Astrocyte (in vitro differentiated cells and primary cell): ENCODE results near the gene PDE7B. TPM values are rescaled to one million over a fixed set of nuclear protein-coding genes. Genes with fewer than 3 reads are reported as not detected.

ENCODE experiments used
- DNase-seq: peaks from one replicate; pipeline ENCODE4 v3.0.0-alpha.2; 2010; ENCODE audit warnings: low read depth
- FAIRE-seq: peaks from 2 replicates; lab custom pipeline; 2011; peaks lifted over from hg19 to GRCh38; lab: Jason Lieb, UNC
- H2AFZ ChIP-seq: 2 replicates; pipeline ENCODE4 v1.6.0; 2012; ENCODE audit warnings: low read depth, low read length, inconsistent platforms
- H3K27ac ChIP-seq: 2 replicates; pipeline ENCODE4 v1.5.1; 2011; ENCODE audit warnings: low read depth, low read length, inconsistent platforms
- H3K27me3 ChIP-seq: 2 replicates; pipeline ENCODE4 v1.6.0; 2011; ENCODE audit warnings: low read length, inconsistent platforms; ENCODE audit not compliant: insufficient read depth
- H3K36me3 ChIP-seq: 2 replicates; pipeline ENCODE4 v1.5.1; 2011; ENCODE audit warnings: low read length, inconsistent platforms; ENCODE audit not compliant: insufficient read depth
- H3K4me1 ChIP-seq: 2 replicates; pipeline ENCODE4 v1.5.1; 2011; ENCODE audit warnings: low read length, inconsistent platforms; ENCODE audit not compliant: insufficient read depth
- H3K4me2 ChIP-seq: 2 replicates; pipeline ENCODE4 v1.6.0; 2012; ENCODE audit warnings: low read length, inconsistent platforms
- H3K4me3 ChIP-seq: 2 replicates; pipeline ENCODE4 v1.5.1; 2011; ENCODE audit warnings: low read depth, mild to moderate bottlenecking, low read length, inconsistent platforms; ENCODE audit not compliant: insufficient read depth
- H3K79me2 ChIP-seq: 2 replicates; pipeline ENCODE4 v1.6.0; 2012; ENCODE audit warnings: mild to moderate bottlenecking, low read length, inconsistent platforms; ENCODE audit not compliant: insufficient read depth
- H3K9ac ChIP-seq: 2 replicates; pipeline ENCODE4 v1.6.0; 2012; ENCODE audit warnings: mild to moderate bottlenecking, low read length, inconsistent platforms
- H3K9me3 ChIP-seq: 2 replicates; pipeline ENCODE4 v1.5.1; 2012; ENCODE audit warnings: low read depth, mild to moderate bottlenecking, low read length, inconsistent platforms; ENCODE audit not compliant: insufficient read depth
- H4K20me1 ChIP-seq: 2 replicates; pipeline ENCODE4 v1.6.0; 2012; ENCODE audit warnings: low read length, inconsistent platforms; ENCODE audit not compliant: insufficient read depth
- H3K27ac Mint-ChIP-seq: one replicate; pipeline ENCODE4 v1.8.0; 2021; ENCODE audit warnings: mild to moderate bottlenecking, mixed read lengths; ENCODE audit not compliant: unreplicated experiment
- H3K27me3 Mint-ChIP-seq: one replicate; pipeline ENCODE4 v1.8.0; 2021; ENCODE audit warnings: low read depth, mixed read lengths; ENCODE audit not compliant: unreplicated experiment
- H3K36me3 Mint-ChIP-seq: one replicate; pipeline ENCODE4 v1.8.0; 2021; ENCODE audit warnings: low read depth, mixed read lengths; ENCODE audit not compliant: unreplicated experiment
- H3K4me1 Mint-ChIP-seq: one replicate; pipeline ENCODE4 v1.8.0; 2021; ENCODE audit warnings: low read depth, mixed read lengths; ENCODE audit not compliant: unreplicated experiment
- H3K4me3 Mint-ChIP-seq: one replicate; pipeline ENCODE4 v1.8.0; 2021; ENCODE audit warnings: mild to moderate bottlenecking, moderate library complexity, mixed read lengths; ENCODE audit not compliant: unreplicated experiment
- H3K9me3 Mint-ChIP-seq: one replicate; pipeline ENCODE4 v1.8.0; 2021; ENCODE audit warnings: mild to moderate bottlenecking, mixed read lengths; ENCODE audit not compliant: unreplicated experiment
- CTCF ChIP-seq: IDR thresholded peaks from 2 replicates; pipeline ENCODE4 v1.5.1; 2011; ENCODE audit warnings: low read depth, mild to moderate bottlenecking, inconsistent platforms, low read length, moderate library complexity; ENCODE audit not compliant: insufficient read depth
- EZH2 ChIP-seq: IDR thresholded peaks from 2 replicates; pipeline ENCODE4 v1.6.1; 2012; ENCODE audit warnings: mild to moderate bottlenecking, low read length, inconsistent platforms; ENCODE audit not compliant: insufficient read depth
- total RNA-seq: library from RNA; stranded (reverse); gene quantifications from 2 replicates; pipeline ENCODE4 v1.2.1, GENCODE V29; 2021

The PDE7B gene
- total RNA-seq, 1 donor from 2014 or later = 0.27 TPM

- Mint-ChIP-seq H3K36me3 (no peaks in the 10 kb centered on the region), H3K4me1 (peaks cover 3% of the 10 kb centered on the region), H3K27me3 (no peaks in the 10 kb centered on the region), H3K9me3 (no peaks in the 10 kb centered on the region), H3K4me3 (no peak overlapping the region), H3K27ac (peak overlapping the region; percentile 23)
- DNase-seq (peak; percentile 99), FAIRE-seq (peak; percentile 90)
- H3K4me1 ChIP-seq = peaks cover 4% of the 10 kb centered on the region
- H3K9ac ChIP-seq = peak overlapping the region; percentile 31
- H2AFZ ChIP-seq = no peak overlapping the region
- no peaks in the 10 kb centered on the region for H3K36me3 ChIP-seq
- no peaks in the 10 kb centered on the region for H3K79me2 ChIP-seq
- H3K27ac ChIP-seq = peak overlapping the region; percentile 79
- H3K4me2 ChIP-seq = peak overlapping the region; percentile 7
- H3K27me3 ChIP-seq = no peaks in the 10 kb centered on the region
- no peaks in the 10 kb centered on the region for H4K20me1 ChIP-seq
- TF ChIP-seq CTCF (no peak), EZH2 (no peak)
- H3K9me3 ChIP-seq = no peaks in the 10 kb centered on the region
- H3K4me3 ChIP-seq = no peak overlapping the region
These were observed 226.5 kb downstream of the PDE7B start for GRCh38 chr6:136077834-136078576.

GRCh38 chr6:136079701-136080565, 228.4 kb downstream of the PDE7B start:
- Mint-ChIP-seq H3K4me3 (no peak overlapping the region), H3K4me1 (peaks cover 3% of the 10 kb centered on the region), H3K36me3 (no peaks in the 10 kb centered on the region), H3K27ac (no peak overlapping the region), H3K9me3 (no peaks in the 10 kb centered on the region), H3K27me3 (no peaks in the 10 kb centered on the region)
- Histone ChIP-seq H2AFZ (no peak overlapping the region), H3K4me3 (no peak overlapping the region), H3K79me2 (no peaks in the 10 kb centered on the region), H3K4me1 (peaks cover 4% of the 10 kb centered on the region), H3K4me2 (no peak overlapping the region), H3K36me3 (no peaks in the 10 kb centered on the region), H4K20me1 (no peaks in the 10 kb centered on the region), H3K9ac (no peak overlapping the region), H3K27ac (no peak overlapping the region), H3K9me3 (no peaks in the 10 kb centered on the region), H3K27me3 (no peaks in the 10 kb centered on the region)
- DNase-seq (no peak), FAIRE-seq (no peak)
- TF ChIP-seq CTCF (no peak), EZH2 (no peak)
